Gastroesophageal sphincter (tissue), 4 donors: ENCODE data around the gene CALU. TPM values are rescaled to one million over a fixed set of nuclear protein-coding genes. Genes with fewer than 3 reads are reported as not detected.
A peak's percentile ranks its signal among the peaks of the same experiment; 100 is the strongest.

ENCODE experiments used
- ATAC-seq: fragments of 150-250 bp; one replicate; pipeline ENCODE4 v1.9.1; 2016; ENCODE audit warnings: mild to moderate bottlenecking, moderate library complexity
- H3K27ac ChIP-seq, 4 donors: fragments of 200-600 bp; sonication (generic) in 3 of 4; 1 replicate in 3 of 4; 2 replicates in 1 of 4; pipeline ENCODE4 v1.5.1; 2016 to 2019
- H3K27me3 ChIP-seq: fragments of 200-600 bp; sonication (generic); one replicate; pipeline ENCODE4 v1.5.1; 2019
- H3K36me3 ChIP-seq, 2 donors: fragments of 200-600 bp; sonication (generic); one replicate each; pipeline ENCODE4 v1.5.1; 2019; ENCODE audit warnings: control low read depth in 1 of 2
- H3K4me1 ChIP-seq, 3 donors: fragments of 200-600 bp; sonication (generic); 1 replicate in 2 of 3; 2 replicates in 1 of 3; pipeline ENCODE4 v1.5.1; 2016 to 2019; ENCODE audit warnings: control low read depth in 2 of 3
- H3K4me3 ChIP-seq, 2 donors: fragments of 200-600 bp; sonication (generic); one replicate each; pipeline ENCODE4 v1.5.1; 2019; ENCODE audit warnings: mild to moderate bottlenecking in 1 of 2, moderate library complexity in 1 of 2
- H3K9me3 ChIP-seq, 3 donors: fragments of 200-600 bp; sonication (generic); one replicate each; pipeline ENCODE4 v1.5.1; 2017 to 2019; ENCODE audit warnings: control low read depth in 2 of 3
- EP300 ChIP-seq: sonication (generic); formaldehyde crosslinking; IDR thresholded peaks from one replicate; pipeline ENCODE4 v1.6.1; 2017; ENCODE audit warnings: antibody characterized with exemption, mild to moderate bottlenecking
- POLR2A ChIP-seq, 2 donors: fragments of 450-650 bp; IDR thresholded peaks; one replicate each; pipeline ENCODE4 v1.6.1; 2017; ENCODE audit warnings: antibody characterized with exemption in 2 of 2, mild to moderate bottlenecking in 2 of 2, moderate library complexity in 1 of 2
- POLR2AphosphoS5 ChIP-seq: sonication (generic); formaldehyde crosslinking; IDR thresholded peaks from one replicate; pipeline ENCODE4 v1.6.1; 2017; ENCODE audit warnings: antibody characterized with exemption
- WGBS, 2 donors: methylation state at CpG; one replicate each; pipeline ENCODE4 v1.1.5; 2018; ENCODE audit warnings: low coverage in 1 of 2; 5-methylcytosine and 5-hydroxymethylcytosine counted together
- total RNA-seq, 4 donors: library from RNA; depleted of rRNA; stranded (reverse); fragments of >200 nt; gene quantifications; one replicate each; pipeline ENCODE4 v1.1.0, GENCODE V29; 2016
- TF ChIP-seq, protein P1 (sequence below), 4 experiments: fragments of 200-600 bp in 2 of 4; fragments of 450-650 bp in 2 of 4; sonication (generic) in 1 of 4; IDR thresholded peaks; one replicate each; pipeline ENCODE4 v1.5.1; 2017 to 2019; ENCODE audit warnings: antibody characterized with exemption in 4 of 4, mild to moderate bottlenecking in 2 of 4, moderate library complexity in 2 of 4

CALU gene
- total RNA-seq, 4 donors from 2014 or later = 146 to 274 (median 235) TPM

DNA sequence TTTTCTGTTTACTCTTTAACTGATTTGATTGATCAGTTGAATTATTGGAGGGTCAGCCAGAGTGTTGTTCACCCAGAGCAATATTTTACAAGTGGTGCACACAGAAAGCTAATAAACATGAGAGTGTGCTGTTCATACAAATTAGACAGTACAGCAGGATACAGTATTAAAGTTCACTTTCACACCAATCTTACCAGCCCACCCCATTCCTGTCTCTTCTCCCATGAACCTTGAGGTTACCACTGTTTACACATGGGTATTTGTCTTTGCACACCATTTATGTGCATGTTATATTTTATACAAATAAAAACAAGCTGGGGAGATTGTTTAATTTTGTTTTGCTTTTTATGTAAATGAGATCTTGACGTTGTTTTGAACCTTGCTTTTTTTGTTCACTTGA is 6.5 kb downstream of the CALU start:
- H3K4me3 ChIP-seq = no peak overlapping the region
- 47 to 50% methylated on average over 1 of the region's 1 CpG for whole genome bisulfite sequencing, 2 donors
- TF ChIP-seq, protein P1, sequence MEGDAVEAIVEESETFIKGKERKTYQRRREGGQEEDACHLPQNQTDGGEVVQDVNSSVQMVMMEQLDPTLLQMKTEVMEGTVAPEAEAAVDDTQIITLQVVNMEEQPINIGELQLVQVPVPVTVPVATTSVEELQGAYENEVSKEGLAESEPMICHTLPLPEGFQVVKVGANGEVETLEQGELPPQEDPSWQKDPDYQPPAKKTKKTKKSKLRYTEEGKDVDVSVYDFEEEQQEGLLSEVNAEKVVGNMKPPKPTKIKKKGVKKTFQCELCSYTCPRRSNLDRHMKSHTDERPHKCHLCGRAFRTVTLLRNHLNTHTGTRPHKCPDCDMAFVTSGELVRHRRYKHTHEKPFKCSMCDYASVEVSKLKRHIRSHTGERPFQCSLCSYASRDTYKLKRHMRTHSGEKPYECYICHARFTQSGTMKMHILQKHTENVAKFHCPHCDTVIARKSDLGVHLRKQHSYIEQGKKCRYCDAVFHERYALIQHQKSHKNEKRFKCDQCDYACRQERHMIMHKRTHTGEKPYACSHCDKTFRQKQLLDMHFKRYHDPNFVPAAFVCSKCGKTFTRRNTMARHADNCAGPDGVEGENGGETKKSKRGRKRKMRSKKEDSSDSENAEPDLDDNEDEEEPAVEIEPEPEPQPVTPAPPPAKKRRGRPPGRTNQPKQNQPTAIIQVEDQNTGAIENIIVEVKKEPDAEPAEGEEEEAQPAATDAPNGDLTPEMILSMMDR (IDR thresholded peaks at IDR 0.05) = no peak
- TF ChIP-seq POLR2AphosphoS5 (no peak), EP300 (no peak), POLR2A (IDR thresholded peaks at IDR 0.05) (no peak)
- H3K27ac ChIP-seq = no peak overlapping the region
- peaks cover 0 to 30% of the 10 kb centered on the region in 2 donors for H3K36me3 ChIP-seq
- ATAC-seq = no peak
- no peaks in the 10 kb centered on the region for H3K9me3 ChIP-seq
- H3K4me1 ChIP-seq = peaks cover 4 to 63% (median 5%) of the 10 kb centered on the region in 3 donors
- no peaks in the 10 kb centered on the region for H3K27me3 ChIP-seq

DNA sequence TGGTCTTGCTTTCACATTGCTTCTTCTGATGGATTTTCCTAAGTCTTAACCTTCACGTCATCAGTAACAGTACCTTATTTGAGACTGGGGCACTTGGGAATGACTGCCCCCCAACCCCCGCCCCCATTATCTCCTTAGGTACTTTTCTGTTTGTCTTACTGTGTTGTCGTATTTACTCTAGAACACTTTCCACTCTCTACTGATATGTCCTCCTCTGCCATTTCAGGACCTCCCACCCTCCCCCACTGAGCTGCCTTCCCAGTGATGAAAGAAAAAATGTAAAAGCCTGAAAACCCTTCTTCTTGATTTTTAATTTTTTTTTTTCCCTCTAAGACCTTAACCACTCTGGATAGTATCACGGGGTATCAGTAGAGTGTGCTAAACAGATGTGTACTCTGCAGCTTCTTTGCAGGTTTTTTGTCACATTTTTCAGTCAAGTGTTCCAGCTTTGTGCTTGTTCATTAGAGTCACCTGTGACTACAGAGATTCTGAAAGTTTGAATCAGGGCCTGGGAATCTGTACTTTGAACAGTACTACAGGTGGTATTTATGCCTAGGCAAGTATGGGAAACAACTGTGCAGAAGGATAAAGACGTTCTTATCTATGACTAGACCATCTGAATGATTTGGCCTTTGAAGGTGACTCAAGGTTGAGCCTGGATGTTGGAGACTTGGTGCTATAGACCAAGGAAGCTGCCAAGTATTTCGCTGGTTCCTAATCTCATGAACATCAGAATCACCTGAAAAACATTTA is 8.3 kb downstream of the CALU start:
- WGBS, 2 donors = 78 to 83% methylated on average over 5 of the region's 6 CpGs
- no peak overlapping the region for H3K27ac ChIP-seq
- peaks cover 3 to 47% of the 10 kb centered on the region in 2 donors for H3K36me3 ChIP-seq
- no peaks in the 10 kb centered on the region for H3K9me3 ChIP-seq
- H3K4me3 ChIP-seq = no peak overlapping the region
- no peak for ATAC-seq
- peaks cover 0 to 45% (median 0%) of the 10 kb centered on the region in 3 donors for H3K4me1 ChIP-seq
- TF ChIP-seq POLR2A (IDR thresholded peaks at IDR 0.05) = no peak
- TF ChIP-seq, protein P1 (IDR thresholded peaks at IDR 0.05) = no peak
- no peak for TF ChIP-seq POLR2AphosphoS5
- no peak for TF ChIP-seq EP300
- no peaks in the 10 kb centered on the region for H3K27me3 ChIP-seq

DNA sequence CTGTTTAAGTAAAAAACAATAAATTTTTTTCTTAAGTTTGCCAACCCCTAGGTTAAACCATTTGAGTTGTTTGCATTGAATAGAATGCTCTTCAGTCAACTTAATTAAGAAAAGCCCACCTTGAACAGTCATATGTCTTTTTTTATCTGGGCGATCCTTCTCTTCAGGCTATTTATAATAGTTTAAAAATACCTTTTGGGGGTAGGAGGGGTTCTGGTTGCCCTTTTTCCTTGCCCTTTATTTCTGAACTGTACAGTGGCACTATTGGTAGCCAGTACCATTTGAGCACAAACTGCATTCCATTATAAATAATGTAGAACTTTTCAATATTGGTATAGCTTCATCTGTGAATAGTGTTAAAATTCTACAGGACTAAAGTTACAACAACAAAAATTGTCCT is 13.1 kb downstream of the CALU start:
- 59 to 60% methylated on average over 1 of the region's 1 CpG for WGBS, 2 donors
- no peak for ATAC-seq
- no peak overlapping the region for H3K27ac ChIP-seq
- H3K36me3 ChIP-seq = peaks cover 3 to 70% of the 10 kb centered on the region in 2 donors
- H3K4me3 ChIP-seq = no peak overlapping the region
- H3K4me1 ChIP-seq = peaks cover 9 to 43% (median 14%) of the 10 kb centered on the region in 3 donors
- TF ChIP-seq EP300 = no peak
- TF ChIP-seq POLR2A (IDR thresholded peaks at IDR 0.05) = no peak
- TF ChIP-seq POLR2AphosphoS5 = no peak
- TF ChIP-seq, protein P1 (IDR thresholded peaks at IDR 0.05) = no peak
- H3K9me3 ChIP-seq = no peaks in the 10 kb centered on the region
- H3K27me3 ChIP-seq = no peaks in the 10 kb centered on the region

DNA sequence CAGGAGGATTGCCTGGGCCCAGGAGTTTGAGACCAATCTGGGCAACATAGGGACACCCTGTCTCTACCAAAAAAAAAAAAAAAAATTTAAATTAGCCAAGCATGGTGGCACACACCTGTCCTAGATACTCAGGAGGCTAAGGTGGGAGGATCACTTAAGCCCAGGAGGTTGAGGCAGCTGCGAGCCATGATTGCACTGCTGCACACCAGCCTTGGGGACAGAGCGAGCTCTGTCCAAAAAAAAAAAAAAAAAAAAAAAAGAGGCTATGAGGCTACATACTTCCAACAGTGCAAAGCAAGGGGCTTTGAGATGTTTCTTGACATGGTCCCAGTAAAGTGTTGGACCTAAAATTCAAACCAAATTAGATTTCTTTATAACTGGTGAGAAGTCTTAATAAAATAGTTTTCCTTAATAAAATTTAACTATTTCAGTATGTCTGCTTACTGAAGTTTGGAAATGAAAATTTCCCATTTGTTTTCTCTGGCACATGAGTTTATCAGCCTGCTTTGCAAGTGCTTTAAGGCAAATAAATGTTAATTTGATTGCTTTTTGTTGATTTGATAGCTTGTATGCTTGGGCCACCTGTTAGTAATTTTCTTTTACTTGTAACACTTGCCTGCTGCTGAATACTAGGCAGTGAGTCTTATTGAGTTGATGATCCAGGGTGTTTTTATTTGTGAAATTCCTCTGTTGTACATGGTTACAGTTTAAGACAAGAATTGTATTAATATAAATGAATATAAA is 16.1 kb downstream of the CALU start:
- H3K27ac ChIP-seq = peak overlapping the region; percentile 81 to 100 (median 90)
- 17 to 33% methylated on average over 1 to 2 of the region's 2 CpGs for WGBS, 2 donors
- no peak for ATAC-seq

More for the DNA sequence above, 16.1 kb downstream of the CALU start:
- peaks cover 3 to 68% of the 10 kb centered on the region in 2 donors for H3K36me3 ChIP-seq
- H3K4me3 ChIP-seq = no peak overlapping the region
- TF ChIP-seq, protein P1 (IDR thresholded peaks at IDR 0.05) = no peak
- TF ChIP-seq POLR2A (IDR thresholded peaks at IDR 0.05) (no peak), EP300 (no peak), POLR2AphosphoS5 (no peak)
- H3K27me3 ChIP-seq = no peaks in the 10 kb centered on the region
- peaks cover 9 to 43% (median 14%) of the 10 kb centered on the region in 3 donors for H3K4me1 ChIP-seq
- H3K9me3 ChIP-seq = no peaks in the 10 kb centered on the region
